Mammary epithelial cell (primary cell): Measurements from ENCODE around the gene ADI1.

Source experiments
- CTCF ChIP-seq, 2 donors: IDR thresholded peaks in 1 of 2; conservative IDR thresholded peaks in 1 of 2; 2 replicates each; pipeline ENCODE4 v1.5.1; 2011 to 2012; ENCODE audit warnings: inconsistent platforms in 2 of 2, low read length in 2 of 2, mild to moderate bottlenecking in 2 of 2, control low read depth in 1 of 2, low read depth in 1 of 2; ENCODE audit not compliant: insufficient read depth in 1 of 2; ENCODE audit errors: extremely low read depth in 1 of 2
- EZH2 ChIP-seq: IDR thresholded peaks from 2 replicates; pipeline ENCODE4 v1.6.1; 2012; ENCODE audit warnings: low read length, inconsistent platforms, borderline replicate concordance

- no peak for TF ChIP-seq CTCF (conservative IDR thresholded peaks at IDR 0.05 in 1 of 2, IDR thresholded peaks at IDR 0.05 in 1 of 2; ENCODE audit: extremely low read depth in 1 of 2, insufficient read depth in 1 of 2, low read depth in 1 of 2, low read length in 2 of 2)
- TF ChIP-seq EZH2 = no peak
These were observed 70.2 kb downstream of the ADI1 start for GRCh38 chr2:3449086-3449485.
